K562 treated with DMSO at 1 percent for 12 hours (cell line): Measurements from ENCODE around the gene WDR5. TPM values are rescaled to one million over a fixed set of nuclear protein-coding genes. Genes with fewer than 3 reads are reported as not detected.

ENCODE experiments used
- total RNA-seq: library from RNA; unstranded; fragments of 300-600 nt; gene quantifications from 2 replicates; pipeline ENCODE4 v1.2.3, GENCODE V29; 2022; ENCODE audit not compliant: insufficient read depth

WDR5 gene
- 22.9 and 41.2 TPM in 2 replicates for total RNA-seq

GRCh38 chr9:134135343-134136117 lies at the start of gene WDR5:
Gene WDR5, plus strand, starts transcription at chr9:134136082. Its CDS starts 3,796 bp downstream, at chr9:134139878.

Other genes starting within 250 kb of the WDR5 start
- gene VAV2, start 143.8 kb upstream of the WDR5 start, total RNA-seq, result 0.28 TPM in 1 of 2 replicates, not detected in the other
- 3.7 and 9.3 TPM in 2 replicates for gene BRD3OS, start 110.6 kb upstream of the WDR5 start, total RNA-seq
- gene BRD3, start 68.1 kb upstream of the WDR5 start, total RNA-seq, result 9.1 and 22.9 TPM in 2 replicates
- not detected in 2 replicates for gene RNU6ATAC, start 28.5 kb downstream of the WDR5 start, total RNA-seq
- 10.5 and 15.2 TPM in 2 replicates for gene RXRA, start 190.4 kb downstream of the WDR5 start, total RNA-seq